Activated naive CD8-positive, alpha-beta T cell treated with anti-CD3 and anti-CD28 coated beads, Interleukin-2, amount 50 U/mL, for 16 hours (primary cell): ENCODE results near the gene CYP26C1.

Experiments
- DNase-seq: peaks from one replicate; pipeline ENCODE4 v3.0.0-alpha.2; 2020; ENCODE audit warnings: low read depth, low spot score

CYP26C1 gene

GRCh38 chr10:93059975-93060886 lies at the start of gene CYP26C1:
TSS of gene CYP26C1 (plus strand) at chr10:93060798. CDS start at chr10:93061264, 466 bp downstream.
- no peak for DNase-seq

DNA sequence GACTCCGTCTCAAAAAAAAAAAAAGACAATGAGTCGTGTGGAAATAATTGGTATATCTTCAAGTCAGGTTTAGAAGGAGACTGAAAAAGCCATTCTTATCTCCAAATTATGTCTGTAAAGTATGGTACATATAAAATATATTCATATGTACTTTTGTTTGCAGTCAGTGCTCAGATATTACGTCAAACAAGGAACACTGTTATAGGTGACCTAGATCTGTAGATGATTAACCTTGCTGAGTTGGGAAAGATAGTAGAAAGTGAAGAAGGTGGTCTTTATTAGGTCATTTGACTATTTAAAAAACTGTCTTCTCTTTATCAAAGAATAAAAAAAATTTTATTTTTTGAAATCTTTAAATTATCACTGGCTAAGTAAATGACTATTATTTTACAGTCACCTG lies 44.9 kb upstream of the CYP26C1 start:
- no peak for DNase-seq

GRCh38 chr10:93023013-93023650 lies 37.5 kb upstream of the CYP26C1 start:
- no peak for DNase-seq

GRCh38 chr10:93026072-93026471 lies 34.5 kb upstream of the CYP26C1 start:
- DNase-seq: no peak

DNA sequence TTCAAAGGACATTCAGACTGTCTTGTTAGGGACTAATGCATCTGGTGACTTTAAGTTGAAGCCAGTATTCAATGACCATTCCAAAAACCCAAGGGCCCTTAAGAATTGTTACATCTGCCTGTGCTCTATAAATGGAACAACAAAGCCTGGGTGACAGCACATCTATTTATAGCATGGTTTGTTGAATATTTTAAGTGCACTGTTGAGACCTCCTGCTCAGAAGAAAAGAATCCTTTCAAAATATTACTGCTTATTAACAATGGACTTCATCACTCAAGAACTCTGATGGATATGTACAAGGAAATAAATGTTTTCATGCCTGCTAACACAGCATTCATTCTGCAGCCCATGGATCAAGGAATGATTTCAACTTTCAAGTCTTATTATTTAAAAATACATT lies 33.1 kb upstream of the CYP26C1 start:
- DNase-seq: no peak

GRCh38 chr10:93028883-93029282 lies 31.7 kb upstream of the CYP26C1 start:
- no peak for DNase-seq

GRCh38 chr10:93030409-93030808 lies 30.2 kb upstream of the CYP26C1 start:
- no peak for DNase-seq

DNA sequence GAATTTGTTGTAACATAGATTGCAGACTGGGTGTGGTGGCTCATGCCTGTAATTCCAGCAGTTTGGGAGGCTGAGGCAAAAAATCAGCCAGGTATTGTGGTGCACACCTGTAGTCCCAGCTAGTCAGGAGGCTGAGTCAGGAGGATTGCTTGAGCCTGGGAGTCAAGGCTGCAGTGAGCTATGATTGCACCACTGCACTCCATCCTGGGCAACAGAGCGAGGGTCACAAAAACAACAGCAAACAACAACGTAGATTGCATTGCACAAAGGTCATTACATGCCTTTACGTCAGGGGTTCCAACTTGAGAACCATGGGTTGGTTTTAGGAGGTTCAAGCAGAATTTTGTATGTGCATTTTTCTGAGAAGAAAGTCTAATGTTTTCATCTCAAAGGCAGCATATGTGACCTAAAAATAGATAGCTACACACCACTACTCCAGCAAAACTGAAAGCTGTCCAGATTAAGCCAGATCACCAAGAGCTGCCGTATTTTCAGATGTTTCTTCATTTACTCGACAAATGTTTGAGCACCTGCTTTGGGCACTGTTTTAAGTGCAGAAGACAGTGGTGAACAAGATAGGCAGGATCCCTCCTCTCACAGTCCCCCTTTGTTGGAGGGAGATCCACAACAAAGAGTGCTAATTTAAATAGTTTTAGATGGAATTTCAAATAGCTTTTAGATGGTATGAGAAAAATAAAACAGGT lies 28.3 kb upstream of the CYP26C1 start:
- DNase-seq: no peak

- no peak for DNase-seq
These were observed 27.8 kb upstream of the CYP26C1 start for GRCh38 chr10:93032809-93033137.

DNA sequence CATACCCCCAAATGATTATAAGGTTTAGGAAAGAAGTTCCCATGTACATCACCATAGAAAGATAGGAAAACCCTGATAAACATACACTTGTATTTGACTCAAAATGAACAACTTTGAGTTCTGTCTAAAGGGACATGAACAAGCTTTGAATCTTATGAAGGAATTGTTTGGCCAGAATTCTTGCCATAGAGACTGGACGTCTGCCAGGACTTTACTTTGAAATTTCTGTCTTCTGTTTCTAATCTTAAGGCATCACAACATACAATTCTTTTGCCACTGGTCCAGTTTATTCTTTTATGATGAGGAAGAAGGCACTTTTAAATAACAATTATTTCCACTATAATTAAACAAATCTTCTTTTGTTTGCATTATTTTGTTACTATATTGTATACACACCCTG lies 26.2 kb upstream of the CYP26C1 start:
- DNase-seq: no peak

GRCh38 chr10:93039110-93039509 lies 21.5 kb upstream of the CYP26C1 start:
- DNase-seq: no peak

DNA sequence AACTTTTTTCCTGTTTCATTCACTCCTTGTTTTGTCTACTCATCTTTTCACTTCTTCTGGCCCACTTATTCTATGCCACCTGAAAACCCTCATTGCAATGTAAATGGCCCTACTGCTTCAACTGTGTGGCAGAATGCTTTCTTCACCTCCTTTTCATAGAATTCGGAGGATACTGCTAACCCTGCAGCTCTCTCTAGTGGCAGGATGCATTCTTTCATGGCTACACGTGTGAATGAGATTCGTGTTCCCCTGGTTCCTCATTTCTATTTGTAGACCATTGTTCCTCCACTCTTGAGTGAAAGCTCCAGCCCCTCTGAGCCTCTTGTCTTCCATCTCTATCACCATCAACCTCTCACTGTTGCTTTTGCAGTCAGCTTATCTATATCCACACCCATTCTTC lies 20.9 kb upstream of the CYP26C1 start:
- no peak for DNase-seq

GRCh38 chr10:93054486-93054885 lies 6.1 kb upstream of the CYP26C1 start:
- no peak for DNase-seq

GRCh38 chr10:93058139-93058538 lies 2.5 kb upstream of the CYP26C1 start:
- DNase-seq: no peak

DNA sequence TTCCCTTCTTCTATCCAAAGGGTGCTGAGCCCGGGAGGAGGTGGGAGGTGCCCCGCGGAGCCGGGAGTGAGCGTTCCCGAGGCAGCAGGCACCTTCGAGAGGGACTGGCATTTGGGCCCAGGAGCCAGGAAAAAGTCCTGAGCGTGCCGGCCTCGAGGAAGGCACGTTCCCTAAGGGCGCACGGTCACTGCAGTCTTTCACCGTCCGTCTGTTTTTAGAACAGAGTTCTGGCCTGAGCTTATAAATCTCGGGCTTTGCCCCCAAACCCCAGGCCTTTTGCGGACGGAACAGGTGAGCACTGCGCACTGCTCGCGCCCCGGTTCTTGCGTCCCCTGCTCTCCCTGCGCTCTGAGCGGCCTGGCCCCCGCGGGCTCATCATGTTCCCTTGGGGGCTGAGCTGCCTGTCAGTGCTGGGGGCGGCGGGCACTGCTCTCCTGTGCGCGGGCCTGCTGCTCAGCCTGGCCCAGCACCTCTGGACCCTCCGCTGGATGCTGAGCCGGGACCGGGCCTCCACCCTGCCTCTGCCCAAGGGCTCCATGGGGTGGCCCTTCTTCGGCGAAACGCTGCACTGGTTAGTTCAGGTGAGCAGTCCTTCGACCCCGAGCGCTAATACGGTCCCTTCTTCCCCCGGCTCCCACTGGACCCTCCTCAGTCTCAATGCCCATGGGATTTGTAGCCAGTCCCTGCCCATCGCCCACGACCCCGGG lies 442 bp downstream of the CYP26C1 start:
- no peak for DNase-seq

- DNase-seq: no peak
These were observed 1.3 kb downstream of the CYP26C1 start for GRCh38 chr10:93061594-93062513.

DNA sequence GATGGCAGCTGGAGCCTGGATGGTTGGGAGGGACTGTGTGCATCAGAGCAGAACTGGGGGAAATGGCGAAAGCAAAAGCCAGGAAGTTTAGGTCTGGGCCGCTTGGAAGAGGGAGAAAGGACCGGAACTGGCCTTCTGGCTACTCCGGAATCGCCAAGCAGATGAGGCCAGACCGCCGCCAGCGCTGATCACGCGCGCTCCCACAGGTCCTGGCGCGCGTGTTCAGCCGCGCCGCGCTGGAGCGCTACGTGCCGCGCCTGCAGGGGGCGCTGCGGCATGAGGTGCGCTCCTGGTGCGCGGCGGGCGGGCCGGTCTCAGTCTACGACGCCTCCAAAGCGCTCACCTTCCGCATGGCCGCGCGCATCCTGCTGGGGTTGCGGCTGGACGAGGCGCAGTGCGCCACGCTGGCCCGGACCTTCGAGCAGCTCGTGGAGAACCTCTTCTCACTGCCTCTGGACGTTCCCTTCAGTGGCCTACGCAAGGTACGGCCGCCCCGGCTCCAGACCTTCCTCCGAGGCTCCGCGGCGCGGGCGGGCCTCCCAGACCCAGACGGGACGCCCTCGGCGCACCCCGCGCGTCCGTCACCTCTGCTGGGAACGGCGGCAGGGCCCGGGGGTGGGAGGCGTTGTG lies 2.0 kb downstream of the CYP26C1 start:
- no peak for DNase-seq

GRCh38 chr10:93063144-93063976 lies 2.8 kb downstream of the CYP26C1 start:
- DNase-seq: no peak

DNA sequence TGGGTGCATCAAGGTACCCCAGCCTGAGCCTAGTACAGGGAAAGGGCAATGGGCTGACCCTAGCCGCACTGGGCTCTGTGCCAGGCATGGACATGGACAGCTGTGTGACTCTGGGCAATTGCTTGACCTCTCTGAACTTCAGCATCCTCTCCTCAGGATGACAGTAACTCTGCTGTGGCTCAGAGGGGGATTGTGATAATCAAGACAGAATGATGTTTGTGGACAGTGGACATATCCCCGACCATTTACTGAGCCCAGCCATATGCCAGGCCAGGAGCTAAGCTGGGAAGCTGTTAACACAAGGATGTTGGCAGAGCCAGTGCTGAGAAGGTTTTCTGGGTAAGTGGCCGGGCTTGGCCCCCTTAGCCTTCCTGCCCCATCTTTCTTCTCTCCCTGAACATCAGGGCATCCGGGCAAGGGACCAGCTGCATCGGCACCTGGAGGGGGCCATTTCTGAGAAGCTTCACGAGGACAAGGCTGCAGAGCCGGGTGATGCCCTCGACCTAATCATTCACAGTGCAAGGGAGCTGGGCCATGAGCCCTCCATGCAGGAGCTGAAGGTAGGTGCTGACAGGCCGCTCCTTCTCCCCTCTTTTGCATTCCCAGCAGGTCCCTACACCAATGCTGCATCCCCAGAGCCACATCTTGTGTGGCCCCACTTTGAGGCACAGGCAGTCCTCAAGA lies 3.5 kb downstream of the CYP26C1 start:
- DNase-seq: no peak
